HEK293 (cell line): Measurements from ENCODE around the gene MAML1.
A peak's percentile ranks its signal among the peaks of the same experiment; 100 is the strongest.

Experiments used
- AEBP2 ChIP-seq: fragments of 450-650 bp; formaldehyde crosslinking; IDR thresholded peaks from 2 replicates; pipeline ENCODE4 v1.5.1; 2016; ENCODE audit warnings: missing biosample characterization, missing genetic modification characterization, borderline replicate concordance
- GLIS1 ChIP-seq: fragments of 450-650 bp; formaldehyde crosslinking; IDR thresholded peaks from 2 replicates; pipeline ENCODE4 v1.5.1; 2016; ENCODE audit warnings: missing biosample characterization, missing genetic modification characterization
- HOXA7 ChIP-seq: sonication (generic); formaldehyde crosslinking; IDR thresholded peaks from 2 replicates; pipeline ENCODE4 v1.8.1; 2022; ENCODE audit warnings: missing genetic modification reagents, borderline replicate concordance
- KLF17 ChIP-seq: fragments of 450-650 bp; formaldehyde crosslinking; IDR thresholded peaks from 2 replicates; pipeline ENCODE4 v1.5.1; 2016; ENCODE audit warnings: missing biosample characterization, missing genetic modification characterization
- KLF8 ChIP-seq: fragments of 450-650 bp; formaldehyde crosslinking; IDR thresholded peaks from 2 replicates; pipeline ENCODE4 v1.5.1; 2016; ENCODE audit warnings: missing biosample characterization, missing genetic modification characterization
- OVOL3 ChIP-seq: fragments of 450-650 bp; formaldehyde crosslinking; IDR thresholded peaks from 2 replicates; pipeline ENCODE4 v1.5.1; 2016; ENCODE audit warnings: missing biosample characterization, missing genetic modification characterization
- PATZ1 ChIP-seq: fragments of 450-650 bp; formaldehyde crosslinking; IDR thresholded peaks from 2 replicates; pipeline ENCODE4 v1.5.1; 2016; ENCODE audit warnings: missing biosample characterization, missing genetic modification characterization
- PRDM6 ChIP-seq: fragments of 450-650 bp; formaldehyde crosslinking; IDR thresholded peaks from 2 replicates; pipeline ENCODE4 v1.5.1; 2017; ENCODE audit warnings: missing biosample characterization, missing genetic modification characterization
- REST ChIP-seq: fragments of 450-650 bp; formaldehyde crosslinking; IDR thresholded peaks from 2 replicates; pipeline ENCODE4 v1.5.1; 2016; ENCODE audit warnings: missing biosample characterization, missing genetic modification characterization
- SP3 ChIP-seq: fragments of 450-650 bp; formaldehyde crosslinking; IDR thresholded peaks from 2 replicates; pipeline ENCODE4 v1.5.1; 2016; ENCODE audit warnings: missing biosample characterization, missing genetic modification characterization
- SP7 ChIP-seq: fragments of 450-650 bp; formaldehyde crosslinking; IDR thresholded peaks from 2 replicates; pipeline ENCODE4 v1.5.1; 2016; ENCODE audit warnings: missing biosample characterization, missing genetic modification characterization
- WT1 ChIP-seq: fragments of 450-650 bp; formaldehyde crosslinking; IDR thresholded peaks from 2 replicates; pipeline ENCODE4 v1.5.1; 2016; ENCODE audit warnings: missing biosample characterization, missing genetic modification characterization
- ZBTB10 ChIP-seq: fragments of 450-650 bp; formaldehyde crosslinking; IDR thresholded peaks from 2 replicates; pipeline ENCODE4 v1.5.1; 2016; ENCODE audit warnings: missing biosample characterization, missing genetic modification characterization
- ZBTB8A ChIP-seq: fragments of 450-650 bp; formaldehyde crosslinking; IDR thresholded peaks from 2 replicates; pipeline ENCODE4 v1.5.1; 2016; ENCODE audit warnings: missing biosample characterization, missing genetic modification characterization
- ZFP3 ChIP-seq: fragments of 450-650 bp; formaldehyde crosslinking; IDR thresholded peaks from 2 replicates; pipeline ENCODE4 v1.5.1; 2016; ENCODE audit warnings: low read depth, missing biosample characterization, missing genetic modification characterization
- ZNF146 ChIP-seq: fragments of 450-650 bp; formaldehyde crosslinking; IDR thresholded peaks from 2 replicates; pipeline ENCODE4 v1.5.1; 2016; ENCODE audit warnings: missing biosample characterization, missing genetic modification characterization
- ZNF19 ChIP-seq: fragments of 450-650 bp; formaldehyde crosslinking; IDR thresholded peaks from 2 replicates; pipeline ENCODE4; 2016; ENCODE audit warnings: missing biosample characterization, missing genetic modification characterization, low read depth
- ZNF280D ChIP-seq: fragments of 450-650 bp; formaldehyde crosslinking; IDR thresholded peaks from 2 replicates; pipeline ENCODE4 v1.5.1; 2016; ENCODE audit warnings: missing biosample characterization, missing genetic modification characterization
- ZNF311 ChIP-seq: fragments of 450-650 bp; formaldehyde crosslinking; IDR thresholded peaks from 2 replicates; pipeline ENCODE4 v1.5.1; 2017; ENCODE audit warnings: missing biosample characterization, missing genetic modification characterization, borderline replicate concordance
- ZNF416 ChIP-seq: fragments of 450-650 bp; formaldehyde crosslinking; IDR thresholded peaks from 2 replicates; pipeline ENCODE4 v1.5.1; 2016; ENCODE audit warnings: missing biosample characterization, missing genetic modification characterization
- ZNF426 ChIP-seq: fragments of 450-650 bp; formaldehyde crosslinking; IDR thresholded peaks from 2 replicates; pipeline ENCODE4 v1.5.1; 2017; ENCODE audit warnings: missing biosample characterization, missing genetic modification characterization, mild to moderate bottlenecking, inconsistent platforms, moderate library complexity
- ZNF777 ChIP-seq: fragments of 450-650 bp; formaldehyde crosslinking; IDR thresholded peaks from 2 replicates; pipeline ENCODE4 v1.5.1; 2017; ENCODE audit warnings: missing biosample characterization, missing genetic modification characterization, borderline replicate concordance
- ZSCAN23 ChIP-seq: fragments of 450-650 bp; formaldehyde crosslinking; IDR thresholded peaks from 2 replicates; pipeline ENCODE4 v1.5.1; 2016; ENCODE audit warnings: missing biosample characterization, missing genetic modification characterization

The MAML1 gene

GRCh38 chr5:179805529-179806249 lies 73.1 kb downstream of the MAML1 start (continued):
- peak; percentile 45; the same call in 1 of the 2 replicates for TF ChIP-seq SP3 (tag by site-specific recombination)
- no peak for TF ChIP-seq REST
- peak; percentile 47 for TF ChIP-seq PATZ1 (tag by site-specific recombination)
- no peak for TF ChIP-seq WT1 (tag by site-specific recombination)
- no peak for TF ChIP-seq ZNF19 (tag by site-specific recombination)
- TF ChIP-seq ZNF146 (tag by site-specific recombination): no peak
- no peak for TF ChIP-seq OVOL3 (tag by site-specific recombination)
- TF ChIP-seq ZNF311 (tag by site-specific recombination): no peak
- TF ChIP-seq HOXA7 (CRISPR knock-in tag): no peak
- no peak for TF ChIP-seq ZNF777
- TF ChIP-seq KLF17 (tag by site-specific recombination): peak; percentile 31; the same call in 1 of the 2 replicates
- TF ChIP-seq ZNF426: no peak
- peak; percentile 77 for TF ChIP-seq ZBTB8A (tag by site-specific recombination)
- 0 out of 2 replicates have a peak, but pooled peaks have one; percentile 14 for TF ChIP-seq SP7 (tag by site-specific recombination)
- TF ChIP-seq ZSCAN23: no peak
- TF ChIP-seq ZNF416: no peak
- no peak for TF ChIP-seq ZNF280D (tag by site-specific recombination)
- TF ChIP-seq AEBP2 (tag by site-specific recombination): no peak
- TF ChIP-seq ZFP3 (tag by site-specific recombination): no peak
- no peak for TF ChIP-seq PRDM6 (tag by site-specific recombination)
- peak; percentile 82 for TF ChIP-seq GLIS1 (tag by site-specific recombination)
- peak; percentile 59; the same call in 1 of the 2 replicates for TF ChIP-seq ZBTB10 (tag by site-specific recombination)
- peak; percentile 71; the same call in 1 of the 2 replicates for TF ChIP-seq KLF8
